ENCODE results near the gene RBM20. TPM values are rescaled to one million over a fixed set of nuclear protein-coding genes. Genes with fewer than 3 reads are reported as not detected.

Gene RBM20
- total and polyA plus RNA-seq, 2 of the 4 experiments (the other 2 are of a cell fraction), result under 0.01 to 0.15 TPM

GRCh38 chr10:110798340-110798739 is 154.2 kb downstream of the RBM20 start:
- ATAC-seq (ENCODE audit: low read depth) (no peak), DNase-seq (no peak)
- no peak overlapping the region for H3K4me3 ChIP-seq (ENCODE audit: insufficient read depth, low read depth, low read length)
- no peak overlapping the region for H3K23ac ChIP-seq (ENCODE audit: low read depth, low read length)
- no peak overlapping the region for H2BK20ac ChIP-seq (ENCODE audit: low read depth, low read length)
- intact Hi-C loops (cut with micrococcal nuclease) (no loop called here), in situ Hi-C loops (cut with MboI; ENCODE audit: low sequenced_read_pairs) (no loop called here), dilution Hi-C loops (cut with HindIII; ENCODE audit: low sequenced_read_pairs, unreplicated experiment) (no loop called here)
- H2BK120ac ChIP-seq (ENCODE audit: low read depth, low read length), result no peak overlapping the region
- H3K56ac ChIP-seq (ENCODE audit: extremely low read depth, insufficient read depth, low read length), result no peak overlapping the region
- no TSS peak for BruUV-seq (replicated peaks)
- no peak overlapping the region for H3K4ac ChIP-seq (ENCODE audit: low read depth, low read length)
- H3K36me3 ChIP-seq (ENCODE audit: control insufficient read depth, insufficient read depth, low read length), result no peaks in the 10 kb centered on the region
- H2AK5ac ChIP-seq (ENCODE audit: low read depth, low read length), result no peak overlapping the region
- no peaks in the 10 kb centered on the region for H3K9me1 ChIP-seq (ENCODE audit: insufficient read depth, low read length)
- H3K27me3 ChIP-seq (ENCODE audit: control insufficient read depth, insufficient read depth, low read length), result peaks cover 5% of the 10 kb centered on the region; the same call in 1 of the 2 replicates
- H3K4me1 ChIP-seq (ENCODE audit: control insufficient read depth, insufficient read depth, low read length), result peaks cover 6% of the 10 kb centered on the region; the same call in 1 of the 2 replicates
- H3K18ac ChIP-seq (ENCODE audit: low read depth, low read length), result no peak overlapping the region
- no peaks in the 10 kb centered on the region for H4K20me1 ChIP-seq (ENCODE audit: insufficient read depth, low read length)
- H3K9me3 ChIP-seq (ENCODE audit: control insufficient read depth, insufficient read depth, low read length), result no peaks in the 10 kb centered on the region
- POLR2A ChIA-PET (ENCODE audit: unreplicated experiment), result no interaction called here
- H2BK15ac ChIP-seq (ENCODE audit: low read depth, low read length), result no peak overlapping the region
- 86% methylated on average over 2 of the region's 2 CpGs; no CpG with 5 or more reads in 1 of the 2 experiments for WGBS, 2 experiments (ENCODE audit: extremely low coverage in 2 of 2, insufficient read length in 1 of 2)
- no peak overlapping the region for H4K91ac ChIP-seq (ENCODE audit: insufficient read depth, low read depth, low read length)
- no peak overlapping the region for H2AK9ac ChIP-seq (replicated peaks; ENCODE audit: low read depth, low read length, poor library complexity)
- H2AFZ ChIP-seq (replicated peaks; ENCODE audit: low read length, poor library complexity), result no peak overlapping the region
- H3K4me2 ChIP-seq (ENCODE audit: low read depth, low read length), result no peak overlapping the region
- H4K8ac ChIP-seq (ENCODE audit: low read depth in 2 of 2, low read length in 2 of 2), result no peak overlapping the region
- no peaks in the 10 kb centered on the region for H3K79me1 ChIP-seq (ENCODE audit: low read depth in 1 of 2, low read length in 2 of 2)
- no peak overlapping the region for H4K5ac ChIP-seq (ENCODE audit: low read depth, low read length)
- TF ChIP-seq FOS (IDR thresholded peaks at IDR 0.05; ENCODE audit: low read depth, low read length) (no peak), MAZ (IDR thresholded peaks at IDR 0.05; ENCODE audit: borderline replicate concordance, low read depth, low read length) (no peak), RCOR1 (IDR thresholded peaks at IDR 0.05; ENCODE audit: insufficient replicate concordance, low read length) (no peak), CEBPB (IDR thresholded peaks at IDR 0.05; ENCODE audit: low read depth, low read length) (no peak), CTCF (conservative IDR thresholded peaks at IDR 0.05; ENCODE audit: low read depth, low read length) (no peak), MXI1 (IDR thresholded peaks at IDR 0.05; ENCODE audit: borderline replicate concordance, low read depth, low read length) (no peak), USF2 (IDR thresholded peaks at IDR 0.05; ENCODE audit: low read depth, low read length) (no peak), BHLHE40 (IDR thresholded peaks at IDR 0.05; ENCODE audit: low read depth, low read length) (no peak), SMC3 (IDR thresholded peaks at IDR 0.05; ENCODE audit: low read depth, low read length) (no peak), RAD21 (IDR thresholded peaks at IDR 0.05; ENCODE audit: low read length) (no peak), CHD1 (IDR thresholded peaks at IDR 0.05; ENCODE audit: low read depth, low read length) (no peak), ELK1 (IDR thresholded peaks at IDR 0.05; ENCODE audit: borderline replicate concordance, low read depth, low read length) (no peak), POLR2A (IDR thresholded peaks at IDR 0.05; ENCODE audit: low read depth, low read length) (no peak)
- no peak overlapping the region for H3K9ac ChIP-seq (ENCODE audit: low read depth, low read length)
- H3K14ac ChIP-seq (replicated peaks; ENCODE audit: low read depth, low read length), result no peak overlapping the region
- CTCF ChIA-PET, result no interaction called here
- H3K27ac ChIP-seq (ENCODE audit: insufficient read depth, low read length), result no peak overlapping the region
- no peak overlapping the region for H2BK5ac ChIP-seq (ENCODE audit: low read depth, low read length, poor library complexity, severe bottlenecking)
